GM12875 (cell line): ENCODE results near the gene PTPN22.

ENCODE experiments used
- H3K4me3 ChIP-seq: one replicate; pipeline ENCODE4 v1.5.1; 2011; ENCODE audit warnings: low read depth, low read length, control low read depth
- CTCF ChIP-seq: IDR thresholded peaks from 2 replicates; pipeline ENCODE4 v1.5.1; 2011; ENCODE audit warnings: low read depth, mild to moderate bottlenecking, control low read depth, inconsistent platforms, low read length, moderate library complexity, borderline replicate concordance; ENCODE audit not compliant: insufficient read depth

PTPN22 gene

GRCh38 chr1:113809670-113810602 is 61.6 kb downstream of the PTPN22 start:
- no peak for TF ChIP-seq CTCF
- peak overlapping the region; percentile 77 for H3K4me3 ChIP-seq

GRCh38 chr1:113808450-113809195 is 62.9 kb downstream of the PTPN22 start:
- no peak for TF ChIP-seq CTCF
- no peak overlapping the region for H3K4me3 ChIP-seq

- TF ChIP-seq CTCF = no peak
- no peak overlapping the region for H3K4me3 ChIP-seq
Observed at GRCh38 chr1:113805639-113806038, 65.9 kb downstream of the PTPN22 start.

- no peak overlapping the region for H3K4me3 ChIP-seq
- TF ChIP-seq CTCF = no peak
Observed at GRCh38 chr1:113805256-113805531, 66.3 kb downstream of the PTPN22 start.

GRCh38 chr1:113804421-113805255 is 66.9 kb downstream of the PTPN22 start:
- no peak for TF ChIP-seq CTCF
- no peak overlapping the region for H3K4me3 ChIP-seq

GRCh38 chr1:113802367-113803007 is 69.0 kb downstream of the PTPN22 start:
- no peak overlapping the region for H3K4me3 ChIP-seq
- TF ChIP-seq CTCF = no peak
